CD4-positive, alpha-beta T cell (primary cell): ENCODE measurements around the gene CCDC33. TPM values are rescaled to one million over a fixed set of nuclear protein-coding genes. Genes with fewer than 3 reads are reported as not detected.

Experiments used
- ATAC-seq: fragments of 200-7000 bp; cut with Tn5 transposase; one replicate; pipeline ENCODE4 v1.10.0; 2022; ENCODE audit warnings: mild to moderate bottlenecking; ENCODE audit not compliant: poor library complexity
- CTCF ChIA-PET: fragments of 350-600 bp; sonication (Branson Sonifier 250); formaldehyde crosslinking; loops from one replicate; lab custom pipeline; 2021; ENCODE audit warnings: antibody characterized with exemption, inconsistent platforms; lab: Charles Lee
- POLR2A ChIA-PET: fragments of 350-600 bp; sonication (Branson Sonifier 250); formaldehyde crosslinking; loops from one replicate; lab custom pipeline; 2021; ENCODE audit warnings: antibody characterized with exemption, inconsistent platforms; lab: Charles Lee
- DNase-seq, 14 experiments: peaks; one replicate each; pipeline ENCODE4 v3.0.0-alpha.2; 2013 to 2020; ENCODE audit warnings: mixed read lengths in 2 of 14
- H3K27ac ChIP-seq, 2 donors: one replicate each; pipeline versions ENCODE4 v1.5.1 to v1.7.0; 2013; ENCODE audit warnings: low read length in 2 of 2, low read depth in 1 of 2, mild to moderate bottlenecking in 1 of 2
- H3K27me3 ChIP-seq, 2 experiments: 1 replicate in 1 of 2; 2 replicates in 1 of 2; pipeline versions ENCODE4 v1.6.1 to v1.7.0; 2013; ENCODE audit warnings: low read length in 2 of 2, control low read depth in 1 of 2, mild to moderate bottlenecking in 1 of 2, moderate library complexity in 1 of 2; ENCODE audit not compliant: insufficient read depth in 2 of 2, control insufficient read depth in 1 of 2
- H3K36me3 ChIP-seq: one replicate; pipeline ENCODE4 v1.6.1; 2013; ENCODE audit warnings: low read length, control low read depth; ENCODE audit not compliant: insufficient read depth
- H3K4me1 ChIP-seq: one replicate; pipeline ENCODE4 v1.6.1; 2013; ENCODE audit warnings: low read length, control low read depth; ENCODE audit not compliant: insufficient read depth
- H3K4me3 ChIP-seq: one replicate; pipeline ENCODE4 v1.5.1; 2013; ENCODE audit warnings: mild to moderate bottlenecking, low read length, moderate library complexity
- H3K9me3 ChIP-seq, 2 experiments: 1 replicate in 1 of 2; 2 replicates in 1 of 2; pipeline versions ENCODE4 v1.6.1 to v1.7.0; 2013; ENCODE audit warnings: low read length in 2 of 2, mild to moderate bottlenecking in 2 of 2, control low read depth in 1 of 2, moderate library complexity in 1 of 2; ENCODE audit not compliant: control insufficient read depth in 1 of 2, insufficient read depth in 1 of 2
- H3K27ac Mint-ChIP-seq: one replicate; pipeline ENCODE4 v1.8.0; 2020; ENCODE audit warnings: mixed read lengths
- H3K27me3 Mint-ChIP-seq: one replicate; pipeline ENCODE4 v1.8.0; 2021; ENCODE audit warnings: mixed read lengths
- H3K36me3 Mint-ChIP-seq: one replicate; pipeline ENCODE4 v1.8.0; 2021; ENCODE audit warnings: low read depth, mixed read lengths
- H3K4me1 Mint-ChIP-seq: one replicate; pipeline ENCODE4 v1.8.0; 2021; ENCODE audit warnings: low read depth, mixed read lengths
- H3K4me3 Mint-ChIP-seq: one replicate; pipeline ENCODE4 v1.8.0; 2020; ENCODE audit warnings: mild to moderate bottlenecking, mixed read lengths
- H3K9me3 Mint-ChIP-seq: one replicate; pipeline ENCODE4 v1.8.0; 2020; ENCODE audit warnings: mixed read lengths
- CTCF ChIP-seq: fragments of 200-600 bp; IDR thresholded peaks from one replicate; pipeline ENCODE4 v1.8.0; 2022; ENCODE audit warnings: antibody characterized with exemption, mild to moderate bottlenecking
- intact Hi-C, 2 experiments: fragments of 100-400 bp; cut with DNase I in 1 of 2; cut with micrococcal nuclease in 1 of 2; formaldehyde crosslinking; loops; one replicate each; pipeline versions ENCODE4 v1.15.1 to v1.9.0; 2023 to 2025; cut with DNase I, micrococcal nuclease
- total RNA-seq, 174 experiments: library from RNA in 2 of 174; stranded (reverse) in 2 of 174; gene quantifications; one replicate each; pipeline ENCODE4 v1.2.3 and lab custom pipeline; 2021 to 2026

CCDC33 gene
- total RNA-seq, 2 experiments from 2014 or later: not detected

- no peaks in the 10 kb centered on the region for H3K4me1 ChIP-seq
- Mint-ChIP-seq H3K4me1 (no peaks in the 10 kb centered on the region), H3K9me3 (no peaks in the 10 kb centered on the region), H3K36me3 (no peaks in the 10 kb centered on the region), H3K27ac (no peak overlapping the region), H3K4me3 (no peak overlapping the region), H3K27me3 (no peaks in the 10 kb centered on the region)
- TF ChIP-seq CTCF: no peak
- CTCF ChIA-PET: no interaction called here
- H3K27ac ChIP-seq: no peak overlapping the region
- intact Hi-C loops: no loop called here
- H3K36me3 ChIP-seq: no peaks in the 10 kb centered on the region
- ATAC-seq (no peak), DNase-seq (no peak)
- peaks cover 0 to 4% of the 10 kb centered on the region in 2 experiments for H3K27me3 ChIP-seq
- no peak overlapping the region for H3K4me3 ChIP-seq
- H3K9me3 ChIP-seq: peaks cover 0 to 8% of the 10 kb centered on the region in 2 experiments
- POLR2A ChIA-PET: no interaction called here
These were observed 1.6 kb upstream of the CCDC33 start for GRCh38 chr15:74234598-74234875.

- H3K4me1 Mint-ChIP-seq: no peaks in the 10 kb centered on the region
- H3K4me3 Mint-ChIP-seq: no peak overlapping the region
- CTCF ChIA-PET: no interaction called here
- no peak overlapping the region for H3K27ac ChIP-seq
- POLR2A ChIA-PET: no interaction called here
- no peak for ATAC-seq
- no peaks in the 10 kb centered on the region for H3K36me3 Mint-ChIP-seq
- DNase-seq: no peak
- H3K9me3 ChIP-seq: peaks cover 0 to 3% of the 10 kb centered on the region in 2 experiments
- intact Hi-C loops: no loop called here
- no peak overlapping the region for H3K4me3 ChIP-seq
- H3K27ac Mint-ChIP-seq: no peak overlapping the region
- H3K27me3 Mint-ChIP-seq: peaks cover 28% of the 10 kb centered on the region
- TF ChIP-seq CTCF: no peak
- H3K27me3 ChIP-seq: peaks cover 4 to 10% of the 10 kb centered on the region in 2 experiments
- no peaks in the 10 kb centered on the region for H3K9me3 Mint-ChIP-seq
- H3K4me1 ChIP-seq: no peaks in the 10 kb centered on the region
- H3K36me3 ChIP-seq: no peaks in the 10 kb centered on the region
These were observed 3.1 kb downstream of the CCDC33 start for GRCh38 chr15:74239051-74239705.

GRCh38 chr15:74240002-74240568 is 4.0 kb downstream of the CCDC33 start:
- DNase-seq (no peak), ATAC-seq (no peak)
- Histone ChIP-seq H3K4me1 (peaks cover 4% of the 10 kb centered on the region), H3K36me3 (no peaks in the 10 kb centered on the region), H3K27me3 (peaks cover 12 to 18% of the 10 kb centered on the region in 2 experiments), H3K4me3 (no peak overlapping the region), H3K9me3 (peaks cover 0 to 4% of the 10 kb centered on the region in 2 experiments), H3K27ac (no peak overlapping the region)
- Mint-ChIP-seq H3K4me3 (no peak overlapping the region), H3K4me1 (peaks cover 7% of the 10 kb centered on the region), H3K36me3 (no peaks in the 10 kb centered on the region), H3K9me3 (no peaks in the 10 kb centered on the region), H3K27me3 (peaks cover 37% of the 10 kb centered on the region), H3K27ac (no peak overlapping the region)
- POLR2A ChIA-PET: no interaction called here
- CTCF ChIA-PET: no interaction called here
- intact Hi-C loops: no loop called here
- TF ChIP-seq CTCF: no peak
